ENCODE measurements around the gene PTGES3L.
"Not testable (repeated sequence)": the region's sequence is repeated elsewhere in the genome, so short reads cannot be mapped to it uniquely, and the experiment has no call there.

Gene PTGES3L

GRCh38 chr17:42975265-42975664, 4.6 kb downstream of the PTGES3L start:
- DNase-seq, result no peak
- no peak overlapping the region for H3K27ac Mint-ChIP-seq
- no peaks in the 10 kb centered on the region for H3K36me3 Mint-ChIP-seq (ENCODE audit: low read depth)
- H3K27me3 Mint-ChIP-seq, result no peaks in the 10 kb centered on the region
- H3K4me3 Mint-ChIP-seq, result no peak overlapping the region
- H3K9me3 Mint-ChIP-seq, result no peaks in the 10 kb centered on the region
- ATAC-seq, result no peak
- H3K4me1 Mint-ChIP-seq, result peaks cover 12% of the 10 kb centered on the region

- not testable (repeated sequence) for H3K27ac Mint-ChIP-seq; H3K4me3 Mint-ChIP-seq; DNase-seq; H3K36me3 Mint-ChIP-seq (ENCODE audit: low read depth); H3K27me3 Mint-ChIP-seq; H3K4me1 Mint-ChIP-seq; H3K9me3 Mint-ChIP-seq; ATAC-seq
These were observed 6.6 kb downstream of the PTGES3L start for GRCh38 chr17:42973323-42973722.

- H3K4me3 Mint-ChIP-seq, result no peak overlapping the region
- no peaks in the 10 kb centered on the region for H3K27me3 Mint-ChIP-seq
- no peak for DNase-seq
- no peak overlapping the region for H3K27ac Mint-ChIP-seq
- H3K4me1 Mint-ChIP-seq, result no peaks in the 10 kb centered on the region
- no peaks in the 10 kb centered on the region for H3K9me3 Mint-ChIP-seq
- no peak for ATAC-seq
- H3K36me3 Mint-ChIP-seq (ENCODE audit: low read depth), result no peaks in the 10 kb centered on the region
These were observed 8.3 kb downstream of the PTGES3L start for GRCh38 chr17:42971589-42971988.

DNA sequence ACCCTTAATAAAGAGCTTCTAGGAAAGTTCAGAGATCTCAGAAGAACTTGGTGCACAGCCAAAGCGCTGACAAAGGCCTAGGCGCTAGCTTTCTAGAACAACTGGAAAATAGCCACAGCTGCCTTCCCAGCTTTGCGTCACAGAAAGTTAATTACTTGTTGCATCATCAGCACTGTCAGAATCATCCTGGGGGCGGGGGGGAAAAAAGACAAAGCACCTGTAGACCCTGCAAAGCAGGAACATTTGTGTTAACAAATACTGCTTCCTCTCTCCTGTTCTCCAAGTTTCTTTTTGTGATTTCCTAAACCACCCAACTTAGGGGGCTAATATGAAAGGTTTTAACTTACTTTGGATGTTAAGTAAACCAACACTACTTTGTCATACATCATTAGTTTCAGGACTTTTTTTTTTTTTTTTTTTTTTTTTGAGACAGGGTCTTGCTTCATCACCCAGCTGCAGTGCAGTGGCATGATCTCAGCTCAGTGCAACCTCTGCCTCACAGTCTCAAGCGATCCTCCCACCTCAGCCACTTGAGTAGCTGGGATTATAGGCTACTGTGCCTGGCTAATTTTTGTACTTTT, 10.8 kb downstream of the PTGES3L start:
- Mint-ChIP-seq H3K27me3 (peaks cover 3% of the 10 kb centered on the region), H3K9me3 (no peaks in the 10 kb centered on the region), H3K27ac (no peak overlapping the region), H3K4me3 (no peak overlapping the region), H3K4me1 (peaks cover 6% of the 10 kb centered on the region), H3K36me3 (ENCODE audit: low read depth) (peaks cover 5% of the 10 kb centered on the region)
- no peak for ATAC-seq
- DNase-seq, result no peak

GRCh38 chr17:42967925-42968324, 12.0 kb downstream of the PTGES3L start:
- peaks cover 13% of the 10 kb centered on the region for H3K4me1 Mint-ChIP-seq
- H3K36me3 Mint-ChIP-seq (ENCODE audit: low read depth), result peaks cover 9% of the 10 kb centered on the region
- H3K27ac Mint-ChIP-seq, result no peak overlapping the region
- H3K9me3 Mint-ChIP-seq, result no peaks in the 10 kb centered on the region
- H3K27me3 Mint-ChIP-seq, result peaks cover 3% of the 10 kb centered on the region
- ATAC-seq (no peak), DNase-seq (no peak)
- no peak overlapping the region for H3K4me3 Mint-ChIP-seq

DNA sequence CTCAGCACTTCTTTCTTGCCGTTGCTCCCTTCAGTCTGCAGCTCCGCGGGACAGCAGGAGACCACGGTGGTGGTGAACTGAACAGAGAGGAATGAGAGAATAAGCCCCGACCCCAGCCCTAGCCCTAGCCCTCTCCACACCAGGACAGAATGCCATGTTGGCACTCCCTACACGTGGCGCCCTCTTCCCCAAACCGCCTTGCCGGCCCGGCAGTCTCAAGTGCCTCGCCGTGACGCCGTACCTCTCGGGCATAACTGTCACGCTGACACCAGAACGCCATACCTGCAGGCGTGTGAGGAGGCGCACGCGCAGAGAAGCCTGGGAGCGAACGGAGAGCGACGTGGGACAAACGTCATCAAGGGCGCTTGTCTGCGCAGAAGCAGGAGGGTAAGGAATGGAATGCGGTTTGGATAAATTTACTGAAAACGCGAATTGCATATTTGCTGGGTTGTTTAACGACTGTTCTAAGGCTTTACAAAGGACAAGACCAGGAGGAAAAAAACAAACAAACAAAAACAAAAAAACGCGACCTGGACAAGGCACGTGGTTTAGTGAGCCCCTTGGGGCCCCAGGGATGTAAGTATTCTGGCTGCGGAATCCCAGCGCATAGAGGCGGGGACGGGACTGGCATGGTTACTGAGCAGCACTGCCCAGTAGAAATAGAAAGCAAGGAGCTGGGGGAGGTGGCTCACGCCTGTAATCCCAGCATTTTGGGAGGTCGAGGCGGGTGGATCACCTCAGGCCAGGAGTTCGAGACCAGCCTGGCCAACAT, 15.5 kb downstream of the PTGES3L start, which contains the start of gene AARSD1:
AARSD1 (minus strand) TSS at position 294 of the 772 bp plus-strand sequence; CDS start at position 280, 14 bp downstream.
- peak within 1 kb of the TSS; percentile 100 for H3K27ac Mint-ChIP-seq
- H3K27me3 Mint-ChIP-seq, result peaks cover 3% of the 10 kb centered on the region
- peaks cover 21% of the 10 kb centered on the region for H3K4me1 Mint-ChIP-seq
- H3K9me3 Mint-ChIP-seq, result no peaks in the 10 kb centered on the region
- peak within 1 kb of the TSS; percentile 95 for H3K4me3 Mint-ChIP-seq
- ATAC-seq, result peak; percentile 98
- DNase-seq, result peak; percentile 89
- peaks cover 38% of the 10 kb centered on the region for H3K36me3 Mint-ChIP-seq (ENCODE audit: low read depth)

DNA sequence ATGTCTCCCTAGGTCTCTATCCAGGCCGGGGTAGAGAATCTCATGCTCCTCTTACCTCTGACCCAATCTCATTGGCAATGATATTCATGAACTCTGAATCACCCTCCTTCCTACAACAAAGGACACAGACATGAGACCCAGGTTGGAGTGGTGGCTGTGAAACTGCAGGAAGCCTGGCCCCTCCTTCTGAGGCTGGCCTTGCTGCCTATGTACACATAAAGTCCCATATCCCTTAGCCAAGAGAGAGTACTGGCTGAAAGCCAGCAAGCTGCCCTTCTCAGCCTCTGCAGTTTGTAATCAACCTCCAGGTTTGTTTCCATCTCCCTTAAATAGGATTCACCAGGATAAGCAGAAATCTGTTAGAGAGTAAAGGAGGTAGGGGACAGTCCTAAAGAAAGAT, 26.2 kb downstream of the PTGES3L start:
- H3K27ac Mint-ChIP-seq, result no peak overlapping the region
- no peaks in the 10 kb centered on the region for H3K27me3 Mint-ChIP-seq
- no peak for ATAC-seq

DNA sequence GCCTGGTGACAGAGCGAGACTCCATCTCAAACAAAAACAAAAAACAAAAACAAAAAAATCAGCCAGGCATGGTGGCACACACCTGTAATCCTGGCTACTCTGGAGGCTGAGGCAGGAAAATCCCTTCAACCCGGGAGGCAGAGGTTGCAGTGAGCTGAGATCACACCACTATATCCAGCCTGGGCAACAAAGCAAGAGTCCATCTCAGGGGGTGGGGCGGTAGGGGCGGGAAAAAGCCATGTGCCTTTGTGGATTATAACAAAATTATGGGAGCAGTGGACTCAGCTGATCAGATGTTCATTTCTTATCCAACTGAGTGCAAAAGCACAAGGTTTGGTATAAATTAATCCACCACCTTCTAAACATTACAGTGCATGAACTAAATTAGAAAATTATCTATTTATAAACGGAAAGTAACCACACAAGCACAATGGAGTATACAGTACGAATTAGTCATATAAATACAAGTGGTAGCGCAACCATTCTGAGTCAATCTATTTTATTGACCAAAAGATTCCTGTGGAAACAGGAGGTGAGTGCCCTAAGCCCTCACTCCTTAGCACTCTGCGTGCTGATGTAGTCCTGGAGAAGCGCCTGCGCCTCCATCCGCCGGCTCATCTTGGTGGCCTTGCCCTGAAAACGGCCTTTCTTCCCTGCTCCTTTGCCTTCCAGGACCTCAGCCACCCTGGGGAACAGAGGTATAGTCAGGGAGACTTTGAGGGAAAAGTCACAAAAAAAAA, 29.7 kb downstream of the PTGES3L start:
- Mint-ChIP-seq H3K9me3 (no peaks in the 10 kb centered on the region), H3K27me3 (no peaks in the 10 kb centered on the region), H3K27ac (no peak overlapping the region), H3K36me3 (ENCODE audit: low read depth) (peaks cover 38% of the 10 kb centered on the region), H3K4me1 (no peaks in the 10 kb centered on the region), H3K4me3 (no peak overlapping the region)
- ATAC-seq (no peak), DNase-seq (no peak)

More for the DNA sequence above, 26.2 kb downstream of the PTGES3L start:
- Mint-ChIP-seq H3K4me3 (no peak overlapping the region), H3K4me1 (no peaks in the 10 kb centered on the region), H3K9me3 (no peaks in the 10 kb centered on the region), H3K36me3 (ENCODE audit: low read depth) (peaks cover 57% of the 10 kb centered on the region)
- no peak for DNase-seq

DNA sequence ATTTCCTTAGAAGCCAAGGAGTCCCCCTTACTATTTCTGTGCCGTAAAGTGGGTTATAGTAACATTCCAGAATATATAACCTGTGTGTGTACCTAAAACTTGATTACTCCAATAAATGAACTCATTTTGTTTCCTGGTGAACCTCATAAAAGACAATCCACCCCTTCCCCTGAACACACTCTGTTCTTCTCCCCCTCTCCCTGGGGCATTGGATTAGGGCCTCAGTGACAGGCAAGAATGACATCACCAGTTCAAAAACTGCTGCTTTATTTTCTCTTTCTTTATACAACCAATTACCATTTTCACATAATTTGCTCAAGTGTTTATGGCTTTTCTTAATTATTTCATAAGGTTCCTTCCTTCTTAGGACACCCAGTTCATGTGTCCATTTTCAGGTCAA, 33.1 kb downstream of the PTGES3L start:
- H3K4me1 Mint-ChIP-seq, result no peaks in the 10 kb centered on the region
- no peak overlapping the region for H3K27ac Mint-ChIP-seq
- H3K4me3 Mint-ChIP-seq, result no peak overlapping the region
- no peaks in the 10 kb centered on the region for H3K9me3 Mint-ChIP-seq
- H3K36me3 Mint-ChIP-seq (ENCODE audit: low read depth), result peaks cover 19% of the 10 kb centered on the region
- DNase-seq, result no peak
- H3K27me3 Mint-ChIP-seq, result no peaks in the 10 kb centered on the region
- ATAC-seq, result no peak

DNA sequence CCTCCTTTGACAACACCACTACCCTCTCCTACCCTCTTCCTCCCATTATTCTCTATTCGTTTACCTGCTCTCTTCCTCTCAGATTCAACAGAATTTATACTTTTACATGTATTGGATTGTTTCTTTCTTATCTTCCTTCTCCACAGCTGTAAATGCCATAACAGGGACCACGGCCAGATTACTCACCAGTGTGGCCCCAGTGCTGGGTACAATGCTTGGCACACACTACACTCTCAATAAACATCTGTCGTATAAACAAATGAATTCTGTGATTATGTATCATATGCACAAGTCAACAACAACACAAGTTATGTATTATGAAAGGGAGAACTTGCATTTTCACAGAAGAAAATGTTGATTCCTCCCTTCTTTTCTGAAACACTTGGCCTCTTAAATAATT, 35.7 kb downstream of the PTGES3L start:
- Mint-ChIP-seq H3K27ac (no peak overlapping the region), H3K36me3 (ENCODE audit: low read depth) (peaks cover 1% of the 10 kb centered on the region), H3K4me3 (no peak overlapping the region), H3K9me3 (no peaks in the 10 kb centered on the region), H3K4me1 (no peaks in the 10 kb centered on the region), H3K27me3 (no peaks in the 10 kb centered on the region)
- DNase-seq (no peak), ATAC-seq (no peak)

DNA sequence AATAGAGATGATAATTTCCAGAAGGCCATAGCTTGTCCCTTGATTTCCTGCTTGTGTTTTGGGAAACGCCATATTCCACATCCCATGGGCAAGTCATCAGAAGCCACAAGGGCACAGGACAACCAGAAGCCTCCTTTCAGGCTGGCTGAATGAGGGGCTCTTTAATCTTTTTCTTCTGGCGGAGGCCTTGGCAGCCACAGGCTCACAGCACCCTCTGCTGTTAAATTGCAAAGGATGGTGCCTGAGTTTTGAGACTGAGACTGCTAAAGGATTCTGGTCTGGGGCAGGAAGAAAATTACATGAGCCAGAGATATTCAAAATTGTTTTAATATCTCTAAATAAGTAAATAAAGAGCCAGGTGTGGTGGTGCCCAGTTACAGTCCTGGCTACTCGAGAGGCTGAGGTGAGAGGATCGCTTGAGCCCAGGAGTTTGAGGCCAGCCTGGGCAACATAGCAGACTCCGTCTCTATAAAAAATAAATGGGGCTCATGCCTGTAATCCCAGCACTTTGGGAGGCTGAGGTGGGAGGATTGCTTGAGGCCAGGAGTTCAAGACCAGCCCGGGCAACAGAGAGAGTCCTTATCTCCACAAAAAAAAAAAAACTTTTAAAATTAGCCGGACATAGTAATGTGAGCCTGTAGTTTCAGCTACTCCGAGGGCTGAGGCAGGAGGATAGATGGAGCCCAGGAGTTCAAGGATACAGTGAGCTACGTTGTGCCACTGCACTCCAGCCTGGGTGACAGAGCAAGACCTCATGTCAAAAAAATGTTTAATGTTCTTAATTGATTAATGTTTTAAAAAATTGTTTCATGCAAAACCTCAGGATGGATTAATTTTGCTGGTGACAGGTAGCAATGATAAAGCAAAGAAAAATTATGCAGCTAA, 41.9 kb downstream of the PTGES3L start:
- peak; percentile 52 for ATAC-seq
- H3K27me3 Mint-ChIP-seq, result peaks cover 11% of the 10 kb centered on the region
- peak; percentile 16 for DNase-seq
- H3K36me3 Mint-ChIP-seq (ENCODE audit: low read depth), result no peaks in the 10 kb centered on the region
- no peak overlapping the region for H3K4me3 Mint-ChIP-seq
- H3K9me3 Mint-ChIP-seq, result no peaks in the 10 kb centered on the region
- no peak overlapping the region for H3K27ac Mint-ChIP-seq
- no peaks in the 10 kb centered on the region for H3K4me1 Mint-ChIP-seq

DNA sequence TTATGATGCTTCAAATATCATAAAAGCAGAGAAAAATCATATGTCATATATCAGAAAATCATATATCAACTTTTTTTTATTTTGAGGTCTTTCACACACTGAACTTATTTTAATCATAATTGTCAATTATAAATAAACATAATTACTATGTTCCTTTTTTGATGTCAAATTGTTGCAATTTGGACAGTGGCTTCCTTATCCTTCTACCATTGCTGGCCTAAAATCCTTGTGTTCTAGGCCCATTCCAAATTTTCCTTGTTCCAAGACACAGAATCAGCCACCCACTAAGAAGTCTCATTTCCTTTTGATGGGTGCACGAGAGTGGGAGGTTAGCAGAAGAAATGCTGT, 50.4 kb downstream of the PTGES3L start:
- Mint-ChIP-seq H3K27me3 (peaks cover 8% of the 10 kb centered on the region), H3K4me3 (no peak overlapping the region), H3K9me3 (no peaks in the 10 kb centered on the region), H3K4me1 (peaks cover 11% of the 10 kb centered on the region), H3K36me3 (ENCODE audit: low read depth) (no peaks in the 10 kb centered on the region), H3K27ac (peak overlapping the region; percentile 79)
- no peak for DNase-seq
- ATAC-seq, result no peak

DNA sequence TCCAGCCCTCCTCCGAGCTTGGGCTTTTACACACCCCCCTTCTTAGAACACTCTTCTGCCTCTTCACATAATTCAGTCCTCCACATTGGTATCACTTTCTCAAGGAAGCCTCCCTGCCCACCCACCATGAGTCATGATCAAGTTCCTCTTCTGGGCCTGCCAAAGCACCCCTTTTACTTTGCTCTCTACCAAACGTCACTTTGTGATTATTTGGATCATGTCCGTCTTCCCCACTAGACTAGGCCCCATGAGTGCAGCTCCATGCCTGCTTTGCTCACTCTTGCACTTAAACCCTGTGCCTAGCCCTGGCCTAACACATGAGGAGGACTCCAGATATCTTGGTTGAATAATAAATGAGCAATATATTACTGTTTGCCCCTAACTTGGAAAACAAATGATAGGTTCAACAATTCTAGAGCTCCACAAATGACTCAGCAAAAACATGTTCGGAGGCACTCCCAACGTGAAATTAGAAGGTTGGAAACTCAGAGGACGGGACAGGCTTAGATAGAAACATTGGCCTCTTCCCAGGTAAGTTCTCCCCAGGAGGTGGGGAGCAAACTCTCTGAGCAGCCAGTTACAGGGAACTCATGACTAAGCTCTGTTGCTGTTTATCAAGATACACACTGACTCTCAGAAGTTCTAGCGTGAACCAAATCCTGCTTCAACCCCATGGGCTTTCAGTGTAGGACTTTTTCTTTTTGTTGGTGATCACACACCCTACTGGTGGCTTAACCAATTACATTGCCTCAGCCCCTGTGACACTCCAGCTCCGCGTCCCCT, 51.0 kb downstream of the PTGES3L start:
- ATAC-seq (peak; percentile 88), DNase-seq (peak; percentile 35)
- Mint-ChIP-seq H3K9me3 (no peaks in the 10 kb centered on the region), H3K4me3 (peak overlapping the region; percentile 15), H3K27me3 (peaks cover 6% of the 10 kb centered on the region), H3K4me1 (peaks cover 11% of the 10 kb centered on the region), H3K36me3 (ENCODE audit: low read depth) (no peaks in the 10 kb centered on the region), H3K27ac (peak overlapping the region; percentile 79)

- no peak overlapping the region for H3K4me3 Mint-ChIP-seq
- DNase-seq, result no peak
- H3K4me1 Mint-ChIP-seq, result peaks cover 11% of the 10 kb centered on the region
- H3K27me3 Mint-ChIP-seq, result peaks cover 8% of the 10 kb centered on the region
- H3K27ac Mint-ChIP-seq, result no peak overlapping the region
- H3K36me3 Mint-ChIP-seq (ENCODE audit: low read depth), result no peaks in the 10 kb centered on the region
- H3K9me3 Mint-ChIP-seq, result no peaks in the 10 kb centered on the region
- no peak for ATAC-seq
These were observed 55.0 kb downstream of the PTGES3L start for GRCh38 chr17:42924891-42925290.
